H1 (cell line): Measurements from ENCODE around the gene FOXC1.

ENCODE experiments used
- EP300 ChIP-seq, 2 experiments: IDR thresholded peaks; 1 replicate in 1 of 2; 2 replicates in 1 of 2; pipeline ENCODE4 v1.6.1; 2011 to 2012; ENCODE audit warnings: low read depth in 2 of 2, low read length in 2 of 2, mild to moderate bottlenecking in 2 of 2, borderline replicate concordance in 1 of 2, inconsistent platforms in 1 of 2, moderate library complexity in 1 of 2
- HDAC2 ChIP-seq, 2 experiments: fragments of 300-600 bp in 1 of 2; sonication (generic) in 1 of 2; IDR thresholded peaks; 2 replicates each; pipeline ENCODE4 v1.6.1; 2011 to 2012; ENCODE audit warnings: low read depth in 2 of 2, low read length in 2 of 2, mild to moderate bottlenecking in 2 of 2, moderate library complexity in 2 of 2, borderline replicate concordance in 1 of 2, inconsistent platforms in 1 of 2
- POLR2AphosphoS5 ChIP-seq: IDR thresholded peaks from 2 replicates; pipeline ENCODE4 v1.6.1; 2011; ENCODE audit warnings: low read depth, low read length
- RAD21 ChIP-seq, 2 experiments: IDR thresholded peaks in 1 of 2; conservative IDR thresholded peaks in 1 of 2; 2 replicates each; pipeline ENCODE4 v1.6.1; 2011; ENCODE audit warnings: low read depth in 2 of 2, low read length in 2 of 2, improper control_type of control experiment in 1 of 2, inconsistent platforms in 1 of 2, mild to moderate bottlenecking in 1 of 2, moderate library complexity in 1 of 2
- RFX5 ChIP-seq: IDR thresholded peaks from 2 replicates; pipeline ENCODE4 v1.6.1; 2011; ENCODE audit warnings: low read depth, low read length, improper control_type of control experiment, borderline replicate concordance
- TBP ChIP-seq: IDR thresholded peaks from 2 replicates; pipeline ENCODE4 v1.6.1; 2011; ENCODE audit warnings: low read depth, low read length, improper control_type of control experiment
- ZNF274 ChIP-seq: IDR thresholded peaks from 2 replicates; pipeline ENCODE4 v1.7.0; 2012; ENCODE audit warnings: low read length, borderline replicate concordance; ENCODE audit errors: extremely low read depth
- TF ChIP-seq, protein P1 (sequence below), 3 experiments: IDR thresholded peaks; 1 replicate in 2 of 3; 2 replicates in 1 of 3; pipeline versions ENCODE4 v1.5.1 to v1.6.1; 2011; ENCODE audit warnings: low read length in 3 of 3, mild to moderate bottlenecking in 3 of 3, inconsistent platforms in 2 of 3, low read depth in 1 of 3, moderate library complexity in 1 of 3; ENCODE audit not compliant: insufficient read depth in 1 of 3; ENCODE audit errors: control extremely low read depth in 1 of 3
- TF ChIP-seq, protein P2 (sequence below): IDR thresholded peaks from 2 replicates; pipeline ENCODE4 v1.6.1; 2011; ENCODE audit warnings: low read length, improper control_type of control experiment

DNA sequence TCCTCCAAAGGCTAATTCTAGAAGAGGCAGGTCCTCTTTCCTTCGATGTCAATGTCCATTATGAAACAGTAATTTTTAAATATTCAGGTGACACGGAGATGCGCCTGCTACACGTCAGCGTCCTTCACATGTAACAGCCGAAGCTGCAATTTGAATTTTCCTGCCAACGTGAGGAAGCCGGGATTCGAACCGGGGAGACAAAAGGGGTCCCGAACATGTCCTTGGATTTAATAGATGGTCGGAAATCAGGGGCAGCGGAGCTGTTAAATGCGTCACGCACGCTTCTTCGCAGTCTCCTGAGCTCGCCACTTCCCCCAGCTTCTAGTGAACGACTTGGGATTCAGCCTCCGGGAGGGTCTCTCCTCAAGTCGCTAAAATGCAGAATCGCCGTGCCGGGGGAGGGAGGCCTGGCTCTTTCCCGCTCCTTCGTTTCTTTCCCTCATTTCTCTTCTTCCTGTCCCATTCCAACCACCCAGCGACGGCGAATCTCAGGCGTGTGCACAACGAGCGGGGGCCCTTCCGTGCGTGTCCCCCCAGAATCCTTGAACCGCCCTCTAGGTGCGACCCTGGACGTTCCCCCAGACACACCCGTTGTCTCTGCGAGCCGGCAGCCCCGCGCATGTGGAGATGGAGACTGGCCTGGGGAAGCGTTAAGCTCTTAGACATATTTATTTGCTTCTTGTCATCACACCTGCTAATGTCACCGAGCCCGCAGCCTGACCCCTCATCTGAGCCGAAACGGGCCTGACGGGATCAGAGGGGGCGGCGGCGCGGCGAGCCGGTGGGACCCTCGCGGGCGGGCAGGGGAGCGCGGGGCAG lies 1.3 kb upstream of the FOXC1 start:
- no peak for TF ChIP-seq ZNF274
- TF ChIP-seq EP300 (IDR thresholded peaks at IDR 0.05; ENCODE audit: borderline replicate concordance in 1 of 2, low read depth in 2 of 2, low read length in 2 of 2): no peak
- TF ChIP-seq POLR2AphosphoS5: no peak
- TF ChIP-seq, protein P1, sequence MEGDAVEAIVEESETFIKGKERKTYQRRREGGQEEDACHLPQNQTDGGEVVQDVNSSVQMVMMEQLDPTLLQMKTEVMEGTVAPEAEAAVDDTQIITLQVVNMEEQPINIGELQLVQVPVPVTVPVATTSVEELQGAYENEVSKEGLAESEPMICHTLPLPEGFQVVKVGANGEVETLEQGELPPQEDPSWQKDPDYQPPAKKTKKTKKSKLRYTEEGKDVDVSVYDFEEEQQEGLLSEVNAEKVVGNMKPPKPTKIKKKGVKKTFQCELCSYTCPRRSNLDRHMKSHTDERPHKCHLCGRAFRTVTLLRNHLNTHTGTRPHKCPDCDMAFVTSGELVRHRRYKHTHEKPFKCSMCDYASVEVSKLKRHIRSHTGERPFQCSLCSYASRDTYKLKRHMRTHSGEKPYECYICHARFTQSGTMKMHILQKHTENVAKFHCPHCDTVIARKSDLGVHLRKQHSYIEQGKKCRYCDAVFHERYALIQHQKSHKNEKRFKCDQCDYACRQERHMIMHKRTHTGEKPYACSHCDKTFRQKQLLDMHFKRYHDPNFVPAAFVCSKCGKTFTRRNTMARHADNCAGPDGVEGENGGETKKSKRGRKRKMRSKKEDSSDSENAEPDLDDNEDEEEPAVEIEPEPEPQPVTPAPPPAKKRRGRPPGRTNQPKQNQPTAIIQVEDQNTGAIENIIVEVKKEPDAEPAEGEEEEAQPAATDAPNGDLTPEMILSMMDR (IDR thresholded peaks at IDR 0.05; ENCODE audit: control extremely low read depth in 1 of 3, insufficient read depth in 1 of 3, low read depth in 1 of 3, low read length in 3 of 3): no peak
- no peak for TF ChIP-seq RFX5
- no peak for TF ChIP-seq HDAC2 (IDR thresholded peaks at IDR 0.05; ENCODE audit: borderline replicate concordance in 1 of 2, low read depth in 2 of 2, low read length in 2 of 2)
- no peak for TF ChIP-seq TBP
- no peak for TF ChIP-seq RAD21 (IDR thresholded peaks at IDR 0.05 in 1 of 2, conservative IDR thresholded peaks at IDR 0.05 in 1 of 2; ENCODE audit: low read depth in 2 of 2, low read length in 2 of 2)
- TF ChIP-seq, protein P2, sequence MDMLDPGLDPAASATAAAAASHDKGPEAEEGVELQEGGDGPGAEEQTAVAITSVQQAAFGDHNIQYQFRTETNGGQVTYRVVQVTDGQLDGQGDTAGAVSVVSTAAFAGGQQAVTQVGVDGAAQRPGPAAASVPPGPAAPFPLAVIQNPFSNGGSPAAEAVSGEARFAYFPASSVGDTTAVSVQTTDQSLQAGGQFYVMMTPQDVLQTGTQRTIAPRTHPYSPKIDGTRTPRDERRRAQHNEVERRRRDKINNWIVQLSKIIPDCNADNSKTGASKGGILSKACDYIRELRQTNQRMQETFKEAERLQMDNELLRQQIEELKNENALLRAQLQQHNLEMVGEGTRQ: no peak
